ENCODE measurements around the gene ASIC5.

GRCh38 chr4:155789391-155789790, 76.7 kb downstream of the ASIC5 start:
- TF ChIP-seq CTCF (IDR thresholded peaks at IDR 0.05) = no peak
- TF ChIP-seq POLR2AphosphoS5 (IDR thresholded peaks at IDR 0.05) = no peak
